AG04450 (cell line): ENCODE measurements around the gene ST7. TPM values are rescaled to one million over a fixed set of nuclear protein-coding genes. Genes with fewer than 3 reads are reported as not detected.

ENCODE experiments used
- CTCF ChIA-PET: fragments of 300-600, 350-600 bp; formaldehyde crosslinking; extraction: SDS; loops from one replicate; lab custom pipeline; 2022; ENCODE audit warnings: antibody characterized with exemption, inconsistent platforms; lab: Charles Lee
- POLR2A ChIA-PET: fragments of 350-600 bp; formaldehyde crosslinking; extraction: SDS; loops from one replicate; lab custom pipeline; 2021; ENCODE audit warnings: antibody characterized with exemption, inconsistent platforms; lab: Yijun Ruan, JAX
- DNase-seq: peaks from one replicate; pipeline ENCODE4 v3.0.0-alpha.2; 2011; ENCODE audit warnings: low read depth, low spot score
- H3K27ac ChIP-seq: one replicate; pipeline ENCODE4 v1.5.1; 2012; ENCODE audit warnings: low read depth, low read length, control low read depth
- H3K27me3 ChIP-seq: one replicate; pipeline ENCODE4 v1.6.0; 2012; ENCODE audit warnings: low read length; ENCODE audit not compliant: control insufficient read depth, insufficient read depth
- H3K4me3 ChIP-seq: 2 replicates; pipeline ENCODE4 v1.5.1; 2011; ENCODE audit warnings: mild to moderate bottlenecking, low read depth, low read length, control low read depth
- H3K9me3 ChIP-seq: 2 replicates; pipeline ENCODE4 v1.5.1; 2012; ENCODE audit warnings: low read length; ENCODE audit not compliant: control insufficient read depth, insufficient read depth
- CTCF ChIP-seq: IDR thresholded peaks from 2 replicates; pipeline ENCODE4 v1.5.1; 2011; ENCODE audit warnings: low read depth, low read length, control low read depth, inconsistent platforms
- polyA plus RNA-seq: library from polyadenylated mRNA; depleted of rRNA; stranded (reverse); fragments of >200 nt; gene quantifications from 2 replicates; pipeline ENCODE4 v1.2.3, GENCODE V29; 2011

Gene ST7
- polyA plus RNA-seq, 1 experiment = 34.5 TPM

GRCh38 chr7:117008886-117009531 is 55.7 kb downstream of the ST7 start:
- no peak for TF ChIP-seq CTCF
- H3K27ac ChIP-seq = no peak overlapping the region
- no peak overlapping the region for H3K4me3 ChIP-seq
- no peaks in the 10 kb centered on the region for H3K9me3 ChIP-seq
- ChIA-PET POLR2A (interaction anchor here (0.7 to 1.0 kb wide), 2 partner anchors 9 to 53 kb away, joined by 3 to 4 read pairs; no protein-coding TSS in a partner anchor), CTCF (interaction anchor here (0.5 to 2.1 kb wide), 8 partner anchors 19 to 363 kb away, joined by 3 to 8 read pairs (median 5); no protein-coding TSS in a partner anchor)
- no peak for DNase-seq
- H3K27me3 ChIP-seq = no peaks in the 10 kb centered on the region

- no peak for DNase-seq
- no peaks in the 10 kb centered on the region for H3K27me3 ChIP-seq
- H3K4me3 ChIP-seq = no peak overlapping the region
- no peaks in the 10 kb centered on the region for H3K9me3 ChIP-seq
- ChIA-PET POLR2A (interaction anchor here (1.0 kb wide), 1 partner anchor 10 kb away, joined by 3 read pairs; no protein-coding TSS in a partner anchor), CTCF (interaction anchor here (0.6 to 3.7 kb wide), 4 partner anchors 22 to 117 kb away, joined by 3 to 19 read pairs (median 6); no protein-coding TSS in a partner anchor)
- no peak overlapping the region for H3K27ac ChIP-seq
- TF ChIP-seq CTCF = no peak
Measured at GRCh38 chr7:117009705-117010361, 56.5 kb downstream of the ST7 start.

DNA sequence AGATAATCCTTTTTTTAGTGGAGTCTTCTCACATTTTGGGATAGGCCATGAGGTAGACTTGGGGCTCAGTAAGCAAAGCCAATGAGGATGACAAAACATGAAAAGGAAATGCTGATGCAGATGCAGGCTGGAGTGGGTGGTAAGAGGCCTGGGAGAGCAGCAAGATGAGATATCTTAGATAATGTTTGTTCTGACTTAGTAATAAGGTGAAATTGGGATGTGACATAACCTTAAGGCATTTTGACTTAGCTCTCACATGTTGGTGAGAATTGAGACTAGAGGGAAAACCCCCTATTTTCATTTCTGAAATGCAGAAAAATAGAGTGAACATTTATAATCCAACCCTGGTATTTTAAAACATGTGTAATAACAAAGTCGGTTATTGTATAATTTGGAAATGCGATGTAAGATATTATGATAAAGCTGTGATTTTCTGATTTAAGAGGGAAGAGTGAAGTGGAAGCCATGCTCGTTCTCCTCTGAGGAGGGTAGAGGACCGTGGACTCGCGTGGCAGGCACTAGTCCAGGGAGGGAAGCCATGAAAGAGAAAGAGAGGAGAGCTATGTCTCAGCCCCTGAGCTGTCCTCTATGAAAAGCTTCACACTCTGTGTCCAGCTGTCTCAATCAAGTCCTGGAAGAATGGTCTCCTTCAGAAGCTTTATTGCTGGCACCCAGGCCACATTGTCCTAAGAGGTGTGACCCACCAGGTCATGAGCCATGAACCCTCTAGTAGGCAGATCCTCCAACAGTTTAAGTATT is 57.3 kb downstream of the ST7 start:
- ChIA-PET POLR2A (no interaction called here), CTCF (interaction anchor here (0.6 to 3.7 kb wide), 4 partner anchors 22 to 117 kb away, joined by 3 to 19 read pairs (median 6); no protein-coding TSS in a partner anchor)
- H3K27me3 ChIP-seq = no peaks in the 10 kb centered on the region
- H3K4me3 ChIP-seq = no peak overlapping the region
- DNase-seq = no peak
- no peak overlapping the region for H3K27ac ChIP-seq
- no peaks in the 10 kb centered on the region for H3K9me3 ChIP-seq
- no peak for TF ChIP-seq CTCF

DNA sequence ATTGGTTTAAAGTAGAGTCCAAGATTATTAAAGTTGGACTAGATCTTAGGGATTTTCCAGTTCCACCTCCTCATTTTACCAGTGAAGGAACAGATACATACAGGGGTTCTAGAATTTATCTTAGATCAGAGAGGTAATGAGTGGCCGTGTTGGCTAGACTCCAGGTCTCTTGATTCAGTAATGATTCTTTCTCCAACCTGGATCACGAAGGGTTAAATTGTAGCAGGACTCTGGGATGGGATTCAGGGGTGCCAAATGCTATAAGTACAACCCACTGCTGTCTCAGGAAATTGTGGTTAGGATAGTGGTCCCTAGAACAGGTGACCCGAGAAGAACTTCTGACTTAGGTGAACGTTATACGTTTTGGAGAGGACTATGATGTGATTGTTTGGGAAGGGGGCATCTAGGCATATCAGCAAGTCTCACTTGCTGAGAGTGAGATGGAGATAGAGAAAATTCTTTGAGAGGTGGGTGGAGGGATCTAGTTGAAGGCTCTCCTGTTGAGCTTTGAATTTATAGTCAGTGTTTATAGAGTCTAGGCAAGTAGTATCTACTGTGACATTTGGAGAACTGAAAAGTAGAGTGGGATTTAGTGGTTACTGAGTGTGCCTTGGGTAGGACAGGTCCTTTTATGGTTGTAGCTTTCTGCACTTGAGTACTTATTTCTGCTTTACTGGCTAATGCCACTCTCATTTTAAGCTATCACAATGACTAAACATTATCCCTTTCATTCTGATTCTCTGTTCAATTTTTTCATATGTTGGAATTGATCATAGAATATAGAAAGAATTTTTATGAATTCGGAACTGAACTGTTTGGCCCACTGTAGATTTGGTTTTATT is 58.3 kb downstream of the ST7 start:
- Histone ChIP-seq H3K4me3 (no peak overlapping the region), H3K9me3 (no peaks in the 10 kb centered on the region), H3K27me3 (no peaks in the 10 kb centered on the region), H3K27ac (no peak overlapping the region)
- POLR2A ChIA-PET = no interaction called here
- CTCF ChIA-PET = interaction anchor here (0.7 to 3.7 kb wide), 7 partner anchors 8 to 305 kb away, joined by 3 to 19 read pairs (median 5); no protein-coding TSS in a partner anchor
- DNase-seq = no peak
- no peak for TF ChIP-seq CTCF
